Neural progenitor cell (in vitro differentiated cells): ENCODE measurements around the gene ATF4.

Experiments
- EZH2phosphoT487 ChIP-seq: fragments of 200-600 bp; sonication (generic); IDR thresholded peaks from 2 replicates; pipeline ENCODE4 v1.6.1; 2017; ENCODE audit warnings: antibody characterized with exemption
- TF ChIP-seq, protein P1 (sequence below): fragments of 200-600 bp; sonication (generic); IDR thresholded peaks from 2 replicates; pipeline ENCODE4 v1.5.1; 2017; ENCODE audit warnings: antibody characterized with exemption, mild to moderate bottlenecking

DNA sequence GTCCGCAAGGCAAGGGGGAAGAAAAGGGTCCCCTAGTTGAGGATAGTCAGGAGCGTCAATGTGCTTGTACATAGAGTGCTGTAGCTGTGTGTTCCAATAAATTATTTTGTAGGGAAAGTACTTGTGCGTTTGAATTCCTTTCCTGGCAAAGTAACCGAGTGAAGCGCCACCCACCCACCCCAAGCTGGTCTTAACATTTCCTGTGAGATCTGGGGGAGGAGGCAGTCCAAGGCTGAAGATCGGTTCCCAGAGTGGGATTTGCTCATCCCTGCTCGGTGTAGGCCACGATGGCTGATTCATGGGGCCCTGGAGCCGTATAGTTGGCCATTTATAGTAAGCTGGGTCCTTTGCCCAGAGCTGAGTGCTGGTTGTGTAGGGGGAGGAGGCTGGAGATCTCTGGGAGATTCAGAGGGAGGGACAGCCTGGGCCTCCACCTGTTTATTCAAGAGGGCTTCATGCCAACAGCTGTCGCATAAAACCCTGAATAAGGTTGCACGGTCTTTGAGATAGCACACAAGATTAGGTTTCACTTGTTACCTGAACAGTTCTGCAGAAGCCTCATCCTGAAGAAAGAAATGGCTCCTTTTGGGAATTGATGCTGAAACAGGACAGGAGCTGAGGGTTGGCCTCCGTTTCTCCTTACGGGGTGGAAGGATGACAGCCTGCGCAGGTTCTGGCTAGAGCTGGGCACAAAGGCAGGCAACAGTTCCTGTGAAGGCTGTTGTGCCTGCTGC, 2.4 kb downstream of the ATF4 start:
- TF ChIP-seq, protein P1, sequence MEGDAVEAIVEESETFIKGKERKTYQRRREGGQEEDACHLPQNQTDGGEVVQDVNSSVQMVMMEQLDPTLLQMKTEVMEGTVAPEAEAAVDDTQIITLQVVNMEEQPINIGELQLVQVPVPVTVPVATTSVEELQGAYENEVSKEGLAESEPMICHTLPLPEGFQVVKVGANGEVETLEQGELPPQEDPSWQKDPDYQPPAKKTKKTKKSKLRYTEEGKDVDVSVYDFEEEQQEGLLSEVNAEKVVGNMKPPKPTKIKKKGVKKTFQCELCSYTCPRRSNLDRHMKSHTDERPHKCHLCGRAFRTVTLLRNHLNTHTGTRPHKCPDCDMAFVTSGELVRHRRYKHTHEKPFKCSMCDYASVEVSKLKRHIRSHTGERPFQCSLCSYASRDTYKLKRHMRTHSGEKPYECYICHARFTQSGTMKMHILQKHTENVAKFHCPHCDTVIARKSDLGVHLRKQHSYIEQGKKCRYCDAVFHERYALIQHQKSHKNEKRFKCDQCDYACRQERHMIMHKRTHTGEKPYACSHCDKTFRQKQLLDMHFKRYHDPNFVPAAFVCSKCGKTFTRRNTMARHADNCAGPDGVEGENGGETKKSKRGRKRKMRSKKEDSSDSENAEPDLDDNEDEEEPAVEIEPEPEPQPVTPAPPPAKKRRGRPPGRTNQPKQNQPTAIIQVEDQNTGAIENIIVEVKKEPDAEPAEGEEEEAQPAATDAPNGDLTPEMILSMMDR, result no peak
- TF ChIP-seq EZH2phosphoT487, result no peak
